GM12878 (cell line): ENCODE measurements around the gene ZC3H12D. TPM values are rescaled to one million over a fixed set of nuclear protein-coding genes. Genes with fewer than 3 reads are reported as not detected.

Experiments used
- ATAC-seq: fragments of 200-7000 bp; cut with Tn5 transposase; 3 replicates; pipeline ENCODE4 v1.9.1; 2020; ENCODE audit warnings: mild to moderate bottlenecking, moderate library complexity
- BruUV-seq: library from RNA; stranded (reverse); fragments of 400-500 nt; replicated peaks from 2 replicates; lab custom pipeline; 2021; lab: Mats Ljungman, UMichigan
- CTCF ChIA-PET: fragments of 300-600 bp; sonication (Branson Sonifier 250); formaldehyde crosslinking; extraction: SDS; loops from one replicate; lab custom pipeline; 2021; ENCODE audit warnings: inconsistent platforms; lab: Yijun Ruan, JAX
- POLR2A ChIA-PET: fragments of 350-600 bp; formaldehyde crosslinking; extraction: SDS; loops from one replicate; lab custom pipeline; 2021; ENCODE audit warnings: inconsistent platforms; lab: Charles Lee
- RAD21 ChIA-PET: fragments of 300-600 bp; sonication (Branson Sonifier 250); formaldehyde crosslinking; loops from one replicate; lab custom pipeline; 2023; ENCODE audit warnings: antibody characterized with exemption; ENCODE audit not compliant: unreplicated experiment; lab: Charles Lee
- SMC1A ChIA-PET: fragments of 300-600 bp; sonication (Branson Sonifier 250); formaldehyde crosslinking; loops from one replicate; lab custom pipeline; 2023; ENCODE audit not compliant: unreplicated experiment, uncharacterized antibody; lab: Charles Lee
- DNase-seq: peaks from one replicate; pipeline ENCODE4 v3.0.0-alpha.2; 2011; ENCODE audit warnings: low read depth, low spot score
- FAIRE-seq: peaks from 3 replicates; lab custom pipeline; 2011; peaks lifted over from hg19 to GRCh38; lab: Jason Lieb, UNC
- H2AFZ ChIP-seq: 2 replicates; pipeline ENCODE4 v1.6.0; 2011; ENCODE audit warnings: low read depth, low read length, control low read depth; ENCODE audit not compliant: control insufficient read depth
- H3K27ac ChIP-seq: 2 replicates; pipeline ENCODE4 v1.5.1; 2011; ENCODE audit warnings: control low read depth; ENCODE audit not compliant: control insufficient read depth, insufficient read depth
- H3K27me3 ChIP-seq, 2 experiments: replicated peaks in 1 of 2; 2 replicates each; pipeline versions ENCODE4 v1.6.0 to v1.6.1; 2011; ENCODE audit warnings: low read length in 1 of 2; ENCODE audit not compliant: control insufficient read depth in 2 of 2, insufficient read depth in 2 of 2
- H3K36me3 ChIP-seq, 2 experiments: 2 replicates each; pipeline ENCODE4 v1.5.1; 2011; ENCODE audit warnings: low read length in 1 of 2; ENCODE audit not compliant: control insufficient read depth in 2 of 2, insufficient read depth in 2 of 2
- H3K4me1 ChIP-seq: 2 replicates; pipeline ENCODE4 v1.6.1; 2011; ENCODE audit warnings: mild to moderate bottlenecking, low read length, moderate library complexity, mixed read lengths; ENCODE audit not compliant: control insufficient read depth, insufficient read depth
- H3K4me2 ChIP-seq: 2 replicates; pipeline ENCODE4 v1.6.0; 2011; ENCODE audit warnings: control low read depth; ENCODE audit not compliant: control insufficient read depth, insufficient read depth
- H3K4me3 ChIP-seq: fragments of 200-600 bp; sonication (generic); 2 replicates; pipeline ENCODE4 v1.5.1; 2016
- H3K79me2 ChIP-seq: 2 replicates; pipeline ENCODE4 v1.6.0; 2011; ENCODE audit warnings: low read length; ENCODE audit not compliant: control insufficient read depth, insufficient read depth
- H3K9ac ChIP-seq: 2 replicates; pipeline ENCODE4 v1.8.0; 2011; ENCODE audit warnings: low read length, control low read depth, mixed read lengths; ENCODE audit not compliant: control insufficient read depth, insufficient read depth
- H3K9me3 ChIP-seq: replicated peaks from 3 replicates; pipeline ENCODE4 v1.5.1; 2011; ENCODE audit warnings: mild to moderate bottlenecking, low read length; ENCODE audit not compliant: control insufficient read depth, insufficient read depth
- H4K20me1 ChIP-seq: 2 replicates; pipeline ENCODE4 v1.6.0; 2011; ENCODE audit not compliant: control insufficient read depth, insufficient read depth
- CBFB ChIP-seq: IDR thresholded peaks from 2 replicates; pipeline ENCODE4 v1.6.1; 2016; ENCODE audit warnings: antibody characterized with exemption, low read depth
- EED ChIP-seq: sonication (generic); IDR thresholded peaks from 2 replicates; pipeline ENCODE4 v1.6.1; 2016; ENCODE audit warnings: antibody characterized with exemption, low read depth
- NBN ChIP-seq: fragments of 450-650 bp; IDR thresholded peaks from 2 replicates; pipeline ENCODE4 v1.6.1; 2016
- PAX8 ChIP-seq: fragments of 450-650 bp; IDR thresholded peaks from 2 replicates; pipeline ENCODE4 v1.6.1; 2017; ENCODE audit warnings: mild to moderate bottlenecking, moderate library complexity
- RBBP5 ChIP-seq: fragments of 200-600 bp; sonication (generic); conservative IDR thresholded peaks from 2 replicates; pipeline ENCODE4 v1.6.1; 2016
- RUNX3 ChIP-seq: IDR thresholded peaks from 2 replicates; pipeline ENCODE4 v1.6.1; 2012; ENCODE audit warnings: low read length, inconsistent platforms
- ZNF24 ChIP-seq: fragments of 450-650 bp; IDR thresholded peaks from 2 replicates; pipeline ENCODE4 v1.6.1; 2017; ENCODE audit warnings: antibody characterized with exemption, mild to moderate bottlenecking
- WGBS: methylation state at CpG from one replicate; pipeline ENCODE4 v1.1.6; 2016; ENCODE audit warnings: low lambda C conversion rate; ENCODE audit not compliant: insufficient replicate concordance, insufficient coverage; ENCODE audit errors: missing lambda C conversion rate; 5-methylcytosine and 5-hydroxymethylcytosine counted together
- in situ Hi-C: fragments of 300-500 bp; cut with MboI; formaldehyde crosslinking; loops from 9 replicates; pipeline ENCODE4 v1.14.3; 2018; ENCODE audit warnings: mixed read lengths
- intact Hi-C: fragments of 100-400 bp; cut with micrococcal nuclease; formaldehyde crosslinking; loops from one replicate; pipeline ENCODE4 v1.14.2; 2022; ENCODE audit not compliant: unreplicated experiment
- polyA plus RNA-seq, 11 experiments: library from polyadenylated mRNA; depleted of rRNA in 4 of 11; unstranded in 6 of 11; stranded (reverse) in 5 of 11; fragments of >200 nt; fragmentation: Nextera tagmentation in 4 of 11; fragmentation: Illumina TruSeq in 1 of 11; extraction: Ambion mirVana in 4 of 11; extraction: Trizol in 1 of 11; gene quantifications; 1 replicate in 1 of 11; 2 replicates in 10 of 11; pipeline versions ENCODE4 v1.2.1 to v1.2.3, GENCODE V29; 2011 to 2016; ENCODE audit warnings: inconsistent platforms in 2 of 11, missing spikeins in 2 of 11, low read depth in 1 of 11
- total RNA-seq, 4 experiments: library from RNA; depleted of rRNA in 3 of 4; stranded (reverse); fragments of >200 nt in 3 of 4; fragmentation: Illumina TruSeq in 1 of 4; extraction: Trizol in 1 of 4; gene quantifications; 2 replicates each; pipeline versions ENCODE4 v1.2.1 to v1.2.3, GENCODE V29; 2013 to 2021
- TF ChIP-seq, protein P1 (sequence below): IDR thresholded peaks from 2 replicates; pipeline ENCODE4 v1.6.1; 2012; ENCODE audit warnings: low read length, inconsistent platforms
- TF ChIP-seq, protein P2 (sequence below): fragments of 450-650 bp; IDR thresholded peaks from 2 replicates; pipeline ENCODE4 v1.6.1; 2017; ENCODE audit warnings: low read depth, mild to moderate bottlenecking, moderate library complexity
- TF ChIP-seq, protein P3 (sequence below): fragments of 450-650 bp; conservative IDR thresholded peaks from 2 replicates; pipeline ENCODE4 v1.6.1; 2017; ENCODE audit warnings: mild to moderate bottlenecking, moderate library complexity

The ZC3H12D gene
- total and polyA plus RNA-seq, 10 of the 15 experiments (the other 5 are each of a cell fraction or from before 2014, with no cell fraction given), result 1.4 to 29.7 (median 8.8) TPM

DNA sequence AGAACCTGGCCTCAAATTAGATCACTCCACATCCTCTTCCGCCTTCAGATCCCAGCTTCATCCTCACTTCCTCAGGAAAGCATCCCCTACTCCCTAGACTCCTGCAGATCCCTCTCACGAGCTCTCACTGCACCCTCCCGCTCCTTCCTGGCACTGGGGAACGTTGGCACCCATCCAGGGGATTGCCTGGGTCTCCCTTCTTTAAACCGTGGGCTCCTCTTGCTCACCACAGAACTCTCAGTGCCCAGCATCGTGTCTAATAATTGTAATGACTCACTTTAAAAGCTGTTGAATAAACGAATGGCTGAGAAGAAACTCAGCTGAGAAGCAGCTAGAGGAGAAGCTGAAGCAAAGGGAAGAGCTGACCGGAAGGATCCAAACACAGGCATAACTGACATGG is 20.4 kb downstream of the ZC3H12D start:
- DNase-seq (no peak), ATAC-seq (no peak), FAIRE-seq (no peak)
- RAD21 ChIA-PET, result interaction anchor here (0.9 to 2.8 kb wide), 4 partner anchors 10 to 436 kb away, joined by 3 to 12 read pairs (median 8); no protein-coding TSS in a partner anchor
- POLR2A ChIA-PET, result interaction anchor here (0.5 to 1.6 kb wide), 4 partner anchors 8 to 101 kb away, joined by 3 to 5 read pairs (median 4); no protein-coding TSS in a partner anchor
- peaks cover 6 to 13% of the 10 kb centered on the region in 2 experiments; a peak in 3 of 4 replicates for H3K36me3 ChIP-seq
- WGBS, result 31% methylated on average over 8 of the region's 8 CpGs
- no peaks in the 10 kb centered on the region for H3K27me3 ChIP-seq
- H3K4me3 ChIP-seq, result no peak overlapping the region
- no peaks in the 10 kb centered on the region for H3K9me3 ChIP-seq
- peaks cover 49% of the 10 kb centered on the region for H3K4me1 ChIP-seq
- H4K20me1 ChIP-seq, result no peaks in the 10 kb centered on the region
- SMC1A ChIA-PET, result interaction anchor here (0.9 to 2.1 kb wide), 10 partner anchors 9 to 81 kb away, joined by 3 to 12 read pairs (median 3); partner anchors contain the start of gene PPIL4
- intact Hi-C loops, result no loop called here
- peaks cover 34% of the 10 kb centered on the region for H3K79me2 ChIP-seq
- 0 out of 2 replicates have a peak overlapping the region, but pooled peaks have one; percentile 1 for H3K4me2 ChIP-seq
- BruUV-seq, result no TSS peak
- H3K9ac ChIP-seq, result no peak overlapping the region
- H2AFZ ChIP-seq, result no peak overlapping the region
- CTCF ChIA-PET, result interaction anchor here (0.6 to 6.5 kb wide), 3 partner anchors 11 to 53 kb away, joined by 3 to 50 read pairs (median 4); no protein-coding TSS in a partner anchor
- in situ Hi-C loops, result no loop called here
- H3K27ac ChIP-seq, result no peak overlapping the region
- 0 out of 2 replicates have a peak, but pooled peaks have one; percentile 25 for TF ChIP-seq EED
- TF ChIP-seq, protein P1, sequence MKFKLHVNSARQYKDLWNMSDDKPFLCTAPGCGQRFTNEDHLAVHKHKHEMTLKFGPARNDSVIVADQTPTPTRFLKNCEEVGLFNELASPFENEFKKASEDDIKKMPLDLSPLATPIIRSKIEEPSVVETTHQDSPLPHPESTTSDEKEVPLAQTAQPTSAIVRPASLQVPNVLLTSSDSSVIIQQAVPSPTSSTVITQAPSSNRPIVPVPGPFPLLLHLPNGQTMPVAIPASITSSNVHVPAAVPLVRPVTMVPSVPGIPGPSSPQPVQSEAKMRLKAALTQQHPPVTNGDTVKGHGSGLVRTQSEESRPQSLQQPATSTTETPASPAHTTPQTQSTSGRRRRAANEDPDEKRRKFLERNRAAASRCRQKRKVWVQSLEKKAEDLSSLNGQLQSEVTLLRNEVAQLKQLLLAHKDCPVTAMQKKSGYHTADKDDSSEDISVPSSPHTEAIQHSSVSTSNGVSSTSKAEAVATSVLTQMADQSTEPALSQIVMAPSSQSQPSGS, result no peak
- 0 out of 2 replicates have a peak, but pooled peaks have one; percentile 15 for TF ChIP-seq RUNX3

DNA sequence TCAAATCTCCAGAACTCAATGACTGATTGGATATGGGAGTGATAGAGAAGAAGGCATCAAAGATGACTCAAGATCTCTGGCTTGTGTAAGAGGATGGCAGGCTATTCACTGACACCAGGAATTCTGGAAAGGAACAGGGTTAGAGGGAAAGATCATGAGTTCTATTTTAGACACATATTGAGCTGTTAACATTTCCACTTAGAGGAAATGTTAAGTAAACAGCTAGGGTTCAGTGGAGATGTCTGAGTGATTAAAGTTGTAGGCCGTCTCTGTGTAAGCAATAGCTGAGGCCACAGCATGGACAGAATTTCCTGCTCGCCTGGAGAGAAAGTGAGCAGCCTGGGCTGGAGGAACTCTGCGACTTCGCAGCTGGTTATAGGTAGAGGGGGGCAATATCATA is 21.0 kb downstream of the ZC3H12D start:
- Histone ChIP-seq H2AFZ (no peak overlapping the region), H3K9me3 (no peaks in the 10 kb centered on the region), H4K20me1 (no peaks in the 10 kb centered on the region), H3K9ac (no peak overlapping the region), H3K27ac (no peak overlapping the region), H3K4me3 (no peak overlapping the region), H3K4me2 (no peak overlapping the region), H3K4me1 (peaks cover 44% of the 10 kb centered on the region), H3K79me2 (peaks cover 32% of the 10 kb centered on the region), H3K27me3 (no peaks in the 10 kb centered on the region), H3K36me3 (peaks cover 8 to 11% of the 10 kb centered on the region in 2 experiments; a peak in 3 of 4 replicates)
- WGBS, result 75% methylated on average over 4 of the region's 4 CpGs
- in situ Hi-C loops, result no loop called here
- ATAC-seq (no peak), DNase-seq (no peak), FAIRE-seq (no peak)
- intact Hi-C loops, result no loop called here
- BruUV-seq, result no TSS peak
- ChIA-PET CTCF (interaction anchor here (2.0 to 6.5 kb wide), 2 partner anchors 11 to 53 kb away, joined by 4 to 50 read pairs; no protein-coding TSS in a partner anchor), POLR2A (interaction anchor here (0.6 to 1.6 kb wide), 4 partner anchors 9 to 42 kb away, joined by 3 to 4 read pairs (median 4); no protein-coding TSS in a partner anchor), RAD21 (interaction anchor here (1.3 to 2.8 kb wide), 3 partner anchors 11 to 53 kb away, joined by 4 to 12 read pairs (median 12); no protein-coding TSS in a partner anchor), SMC1A (interaction anchor here (0.8 to 2.1 kb wide), 12 partner anchors 9 to 82 kb away, joined by 3 to 12 read pairs (median 3); partner anchors contain the start of gene PPIL4)
- no peak for TF ChIP-seq NBN
- no peak for TF ChIP-seq RBBP5
- TF ChIP-seq, protein P2, sequence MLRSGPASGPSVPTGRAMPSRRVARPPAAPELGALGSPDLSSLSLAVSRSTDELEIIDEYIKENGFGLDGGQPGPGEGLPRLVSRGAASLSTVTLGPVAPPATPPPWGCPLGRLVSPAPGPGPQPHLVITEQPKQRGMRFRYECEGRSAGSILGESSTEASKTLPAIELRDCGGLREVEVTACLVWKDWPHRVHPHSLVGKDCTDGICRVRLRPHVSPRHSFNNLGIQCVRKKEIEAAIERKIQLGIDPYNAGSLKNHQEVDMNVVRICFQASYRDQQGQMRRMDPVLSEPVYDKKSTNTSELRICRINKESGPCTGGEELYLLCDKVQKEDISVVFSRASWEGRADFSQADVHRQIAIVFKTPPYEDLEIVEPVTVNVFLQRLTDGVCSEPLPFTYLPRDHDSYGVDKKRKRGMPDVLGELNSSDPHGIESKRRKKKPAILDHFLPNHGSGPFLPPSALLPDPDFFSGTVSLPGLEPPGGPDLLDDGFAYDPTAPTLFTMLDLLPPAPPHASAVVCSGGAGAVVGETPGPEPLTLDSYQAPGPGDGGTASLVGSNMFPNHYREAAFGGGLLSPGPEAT, result no peak
- TF ChIP-seq, protein P3, sequence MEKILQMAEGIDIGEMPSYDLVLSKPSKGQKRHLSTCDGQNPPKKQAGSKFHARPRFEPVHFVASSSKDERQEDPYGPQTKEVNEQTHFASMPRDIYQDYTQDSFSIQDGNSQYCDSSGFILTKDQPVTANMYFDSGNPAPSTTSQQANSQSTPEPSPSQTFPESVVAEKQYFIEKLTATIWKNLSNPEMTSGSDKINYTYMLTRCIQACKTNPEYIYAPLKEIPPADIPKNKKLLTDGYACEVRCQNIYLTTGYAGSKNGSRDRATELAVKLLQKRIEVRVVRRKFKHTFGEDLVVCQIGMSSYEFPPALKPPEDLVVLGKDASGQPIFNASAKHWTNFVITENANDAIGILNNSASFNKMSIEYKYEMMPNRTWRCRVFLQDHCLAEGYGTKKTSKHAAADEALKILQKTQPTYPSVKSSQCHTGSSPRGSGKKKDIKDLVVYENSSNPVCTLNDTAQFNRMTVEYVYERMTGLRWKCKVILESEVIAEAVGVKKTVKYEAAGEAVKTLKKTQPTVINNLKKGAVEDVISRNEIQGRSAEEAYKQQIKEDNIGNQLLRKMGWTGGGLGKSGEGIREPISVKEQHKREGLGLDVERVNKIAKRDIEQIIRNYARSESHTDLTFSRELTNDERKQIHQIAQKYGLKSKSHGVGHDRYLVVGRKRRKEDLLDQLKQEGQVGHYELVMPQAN, result no peak
- no peak for TF ChIP-seq CBFB
- no peak for TF ChIP-seq ZNF24
- TF ChIP-seq PAX8, result no peak
